Body of pancreas (tissue), 4 donors: Measurements from ENCODE around the gene PLEKHO1.

Experiments
- CTCF ChIP-seq, 7 experiments: fragments of 450-650 bp in 4 of 7; fragments of 200-600 bp in 3 of 7; sonication (generic) in 3 of 7; IDR thresholded peaks; one replicate each; pipeline ENCODE4 v1.5.1; 2016 to 2019; ENCODE audit warnings: antibody characterized with exemption in 7 of 7
- POLR2A ChIP-seq, 3 donors: fragments of 450-650 bp; IDR thresholded peaks; one replicate each; pipeline ENCODE4 v1.6.1; 2016; ENCODE audit warnings: antibody characterized with exemption in 3 of 3, mild to moderate bottlenecking in 2 of 3

DNA sequence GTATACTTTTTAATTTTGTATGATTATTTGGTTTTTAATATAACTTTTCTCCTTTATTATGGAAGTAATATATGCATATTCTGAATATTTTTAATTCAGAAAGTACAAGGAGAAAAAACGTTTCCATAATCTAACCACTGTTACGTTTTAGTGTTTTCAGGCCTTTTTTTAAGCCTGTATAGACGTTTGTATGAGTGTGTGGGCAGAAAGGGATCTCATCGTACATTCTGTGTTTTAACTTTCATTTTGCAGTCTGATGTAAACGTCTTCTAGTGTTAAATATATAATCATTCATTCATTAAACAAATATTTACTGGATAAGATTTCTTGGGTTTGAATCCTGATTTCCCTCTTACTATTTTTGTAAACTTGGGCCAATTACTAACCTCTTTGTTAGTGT is 38.0 kb upstream of the PLEKHO1 start:
- TF ChIP-seq CTCF (IDR thresholded peaks at IDR 0.05), result no peak
- TF ChIP-seq POLR2A (IDR thresholded peaks at IDR 0.05), result no peak
